Choroid plexus epithelial cell (primary cell): ENCODE data around the gene NKG7.

ENCODE experiments used
- DNase-seq: peaks from one replicate; pipeline ENCODE4 v3.0.0-alpha.2; 2010; ENCODE audit warnings: low read depth
- H3K4me3 ChIP-seq: 2 replicates; pipeline ENCODE4 v1.5.1; 2011; ENCODE audit warnings: low read depth, mild to moderate bottlenecking, control low read depth, low read length, moderate library complexity
- TF ChIP-seq, protein P1 (sequence below): conservative IDR thresholded peaks from 2 replicates; pipeline ENCODE4 v1.5.1; 2011; ENCODE audit warnings: low read depth, mild to moderate bottlenecking, control low read depth, inconsistent platforms, low read length, moderate library complexity

Gene NKG7

DNA sequence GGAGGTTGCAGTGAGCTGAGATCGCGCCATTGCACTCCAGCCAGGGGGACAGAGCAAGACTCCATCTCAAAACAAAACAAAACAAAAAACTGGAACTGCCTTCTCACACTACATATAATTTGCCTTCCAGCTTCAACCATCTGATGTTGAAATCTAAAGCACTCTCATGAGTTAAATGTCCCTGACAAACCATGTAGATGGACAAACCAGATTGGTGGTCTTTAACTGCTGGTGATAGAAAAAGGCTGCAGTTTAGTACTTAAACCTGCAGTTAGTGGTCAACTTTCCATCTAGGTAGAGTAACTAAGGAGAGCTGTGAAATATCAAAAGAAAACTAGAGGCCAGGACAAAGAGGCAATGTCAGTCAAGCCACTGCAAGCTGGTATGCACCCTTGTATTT is 23.7 kb upstream of the NKG7 start:
- no peak for DNase-seq
- H3K4me3 ChIP-seq, result no peak overlapping the region
- TF ChIP-seq, protein P1, sequence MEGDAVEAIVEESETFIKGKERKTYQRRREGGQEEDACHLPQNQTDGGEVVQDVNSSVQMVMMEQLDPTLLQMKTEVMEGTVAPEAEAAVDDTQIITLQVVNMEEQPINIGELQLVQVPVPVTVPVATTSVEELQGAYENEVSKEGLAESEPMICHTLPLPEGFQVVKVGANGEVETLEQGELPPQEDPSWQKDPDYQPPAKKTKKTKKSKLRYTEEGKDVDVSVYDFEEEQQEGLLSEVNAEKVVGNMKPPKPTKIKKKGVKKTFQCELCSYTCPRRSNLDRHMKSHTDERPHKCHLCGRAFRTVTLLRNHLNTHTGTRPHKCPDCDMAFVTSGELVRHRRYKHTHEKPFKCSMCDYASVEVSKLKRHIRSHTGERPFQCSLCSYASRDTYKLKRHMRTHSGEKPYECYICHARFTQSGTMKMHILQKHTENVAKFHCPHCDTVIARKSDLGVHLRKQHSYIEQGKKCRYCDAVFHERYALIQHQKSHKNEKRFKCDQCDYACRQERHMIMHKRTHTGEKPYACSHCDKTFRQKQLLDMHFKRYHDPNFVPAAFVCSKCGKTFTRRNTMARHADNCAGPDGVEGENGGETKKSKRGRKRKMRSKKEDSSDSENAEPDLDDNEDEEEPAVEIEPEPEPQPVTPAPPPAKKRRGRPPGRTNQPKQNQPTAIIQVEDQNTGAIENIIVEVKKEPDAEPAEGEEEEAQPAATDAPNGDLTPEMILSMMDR, result no peak

DNA sequence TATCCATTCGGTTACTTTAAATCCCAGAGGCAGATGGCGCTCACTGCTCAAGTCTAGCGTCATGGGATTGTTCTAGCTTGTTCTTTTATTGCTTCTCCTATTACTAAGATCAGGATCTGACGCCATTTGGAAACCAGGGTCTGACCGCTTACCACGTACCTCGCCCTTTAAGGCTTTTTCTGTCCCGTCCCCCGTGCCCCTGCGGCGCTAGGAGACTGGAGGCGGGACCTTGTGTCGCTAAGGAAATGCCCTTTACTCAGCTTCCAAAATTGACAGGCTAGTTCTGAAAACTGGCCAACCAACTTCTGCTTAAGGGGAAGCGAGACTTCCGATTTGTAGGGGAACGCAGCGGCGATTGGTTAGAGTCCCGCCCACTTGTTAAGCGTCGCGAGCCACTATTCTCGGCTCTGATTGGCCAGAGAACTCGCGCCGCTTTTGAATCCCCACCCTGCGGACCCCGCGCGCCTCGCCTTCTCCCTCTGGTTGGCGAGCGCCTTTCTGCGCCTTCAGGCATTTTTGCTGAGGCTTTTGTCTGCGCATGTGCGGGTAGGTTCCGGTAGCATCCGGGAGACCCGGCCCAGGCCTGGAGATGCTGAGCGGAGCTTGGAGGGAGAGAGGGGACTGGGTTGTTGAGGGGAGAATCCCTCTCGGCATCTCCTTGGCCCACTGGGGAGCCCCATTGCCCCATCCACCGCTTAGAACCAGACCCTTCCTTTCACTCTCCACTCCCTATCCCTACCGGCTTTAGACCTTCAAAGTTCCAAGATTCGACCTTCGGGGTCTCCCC is 21.8 kb upstream of the NKG7 start:
- DNase-seq, result peak; percentile 100
- TF ChIP-seq, protein P1, result peak; percentile 46
- peak overlapping the region; percentile 56 for H3K4me3 ChIP-seq

DNA sequence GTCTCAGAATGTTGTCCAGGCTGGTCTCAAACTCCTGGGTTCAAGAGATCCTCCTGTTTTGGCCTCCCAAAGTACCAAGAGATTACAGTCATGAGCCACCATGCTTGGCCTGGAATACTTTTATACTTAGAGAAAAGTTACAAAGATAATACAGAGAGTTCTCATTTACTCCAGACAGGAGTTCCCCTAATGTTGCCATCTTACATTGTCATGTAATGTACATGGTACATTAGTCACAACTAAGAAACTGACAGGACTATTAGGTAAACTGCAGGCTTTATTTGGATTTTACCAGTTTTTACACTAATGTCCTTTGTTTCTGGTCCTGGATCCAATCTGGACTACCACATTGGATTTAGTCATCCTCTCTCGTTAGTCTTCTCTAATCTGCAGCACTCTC is 20.2 kb upstream of the NKG7 start:
- DNase-seq, result no peak
- TF ChIP-seq, protein P1, result no peak
- H3K4me3 ChIP-seq, result no peak overlapping the region

DNA sequence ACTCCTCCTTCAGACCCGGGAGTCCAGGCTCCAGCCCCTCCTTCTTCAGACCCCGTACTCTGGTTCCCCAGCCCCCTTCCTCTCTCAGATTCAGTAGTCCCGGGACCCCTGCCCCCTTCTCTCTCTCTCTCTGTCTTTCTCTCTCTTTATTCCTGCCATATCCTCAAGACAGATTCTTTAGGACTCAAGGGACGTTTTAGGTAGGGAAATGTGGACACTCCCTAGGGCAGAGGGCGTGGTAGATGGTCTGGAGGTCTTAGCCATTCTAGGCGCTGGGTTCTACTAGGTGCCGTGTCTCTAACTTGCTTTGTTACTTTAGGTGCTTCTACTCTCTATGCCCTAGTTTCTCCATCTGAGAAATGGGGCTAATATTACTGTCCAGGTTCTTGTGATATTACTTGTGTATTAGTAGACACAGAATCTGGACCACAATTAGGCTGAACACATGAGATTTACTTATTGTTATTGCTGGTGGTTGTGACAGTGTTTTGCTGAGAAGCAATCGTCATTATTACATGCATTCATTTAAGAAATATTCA is 18.7 kb upstream of the NKG7 start:
- H3K4me3 ChIP-seq, result peak overlapping the region; percentile 33
- TF ChIP-seq, protein P1, result no peak

DNA sequence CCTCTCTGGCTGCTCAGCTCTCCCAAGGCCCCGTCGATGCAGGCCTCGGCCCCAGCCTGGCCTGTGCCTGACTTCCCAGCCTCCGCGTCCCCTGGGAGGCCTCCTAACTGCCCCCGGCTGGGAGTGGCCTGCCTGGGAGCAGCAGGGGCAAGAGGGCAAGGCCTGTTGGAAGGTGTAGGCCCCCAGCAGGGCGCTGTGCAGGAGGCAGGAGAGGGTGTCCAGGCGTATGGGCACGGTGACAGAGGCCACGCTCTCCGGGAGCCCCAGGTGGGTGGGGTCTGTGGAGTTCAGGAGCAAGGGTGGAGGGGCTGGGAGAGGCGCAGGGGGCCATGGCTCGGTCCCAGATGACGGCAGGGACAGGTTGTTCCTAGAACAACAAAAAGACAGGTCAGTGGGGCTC is 16.7 kb upstream of the NKG7 start:
- no peak overlapping the region for H3K4me3 ChIP-seq
- TF ChIP-seq, protein P1, result no peak
- DNase-seq, result no peak

More for the DNA sequence above, 18.7 kb upstream of the NKG7 start:
- DNase-seq, result no peak

DNA sequence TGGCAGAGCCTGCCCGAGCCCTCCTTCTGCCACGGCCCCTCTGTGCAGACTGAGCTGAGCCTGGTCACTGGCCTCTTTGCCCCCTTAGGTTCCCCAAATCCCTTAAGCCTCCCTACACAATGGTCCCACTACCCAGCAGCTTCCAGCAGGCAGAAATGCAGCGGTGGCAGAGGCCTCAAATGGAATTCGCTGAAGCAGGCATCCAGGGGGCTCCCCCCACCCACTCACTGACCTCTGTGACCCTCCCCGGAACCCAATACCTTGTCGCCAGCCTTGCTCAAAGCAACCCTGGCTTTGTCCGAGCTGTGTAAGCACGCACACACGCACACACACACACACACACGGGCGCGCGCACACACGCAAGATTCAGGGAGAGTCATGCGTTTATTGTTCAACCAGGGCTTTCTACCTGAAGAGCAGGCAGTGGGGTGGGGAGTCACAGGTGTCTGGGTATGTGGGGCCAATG is 15.5 kb upstream of the NKG7 start, which contains the start of gene LIM2:
Gene LIM2 (minus strand): TSS at position 51 of the 466 bp plus-strand sequence. CDS start 531 bp downstream, outside the sequence.
- DNase-seq, result no peak
- TF ChIP-seq, protein P1, result no peak
- H3K4me3 ChIP-seq, result no peak within 1 kb of the TSS
